LNCAP (cell line): ENCODE measurements around the gene TNN.

Source experiments
- TF ChIP-seq, protein P1 (sequence below): fragments of 450-650 bp; IDR thresholded peaks from 2 replicates; pipeline ENCODE4 v1.5.1; 2017; ENCODE audit warnings: mild to moderate bottlenecking

Gene TNN

DNA sequence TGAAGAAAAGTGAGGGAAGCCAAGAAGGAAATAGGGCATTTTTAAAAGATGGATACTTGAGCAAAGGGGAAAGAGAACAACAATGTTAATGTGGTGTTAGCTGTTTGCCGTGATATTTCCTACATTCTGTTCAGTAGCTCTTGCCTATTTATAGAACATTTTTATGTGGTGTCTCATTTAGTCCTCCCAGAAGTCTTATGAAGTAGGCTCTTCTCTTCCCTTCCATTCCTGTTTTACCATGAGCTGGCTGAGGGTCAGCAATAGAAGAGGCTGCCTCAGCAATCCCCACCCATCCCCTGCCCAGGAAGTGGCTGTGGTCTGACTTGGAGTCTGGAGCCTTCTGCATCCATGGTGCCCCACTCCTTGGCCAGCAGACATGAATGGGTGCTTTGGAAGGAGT is 64.8 kb downstream of the TNN start:
- TF ChIP-seq, protein P1, sequence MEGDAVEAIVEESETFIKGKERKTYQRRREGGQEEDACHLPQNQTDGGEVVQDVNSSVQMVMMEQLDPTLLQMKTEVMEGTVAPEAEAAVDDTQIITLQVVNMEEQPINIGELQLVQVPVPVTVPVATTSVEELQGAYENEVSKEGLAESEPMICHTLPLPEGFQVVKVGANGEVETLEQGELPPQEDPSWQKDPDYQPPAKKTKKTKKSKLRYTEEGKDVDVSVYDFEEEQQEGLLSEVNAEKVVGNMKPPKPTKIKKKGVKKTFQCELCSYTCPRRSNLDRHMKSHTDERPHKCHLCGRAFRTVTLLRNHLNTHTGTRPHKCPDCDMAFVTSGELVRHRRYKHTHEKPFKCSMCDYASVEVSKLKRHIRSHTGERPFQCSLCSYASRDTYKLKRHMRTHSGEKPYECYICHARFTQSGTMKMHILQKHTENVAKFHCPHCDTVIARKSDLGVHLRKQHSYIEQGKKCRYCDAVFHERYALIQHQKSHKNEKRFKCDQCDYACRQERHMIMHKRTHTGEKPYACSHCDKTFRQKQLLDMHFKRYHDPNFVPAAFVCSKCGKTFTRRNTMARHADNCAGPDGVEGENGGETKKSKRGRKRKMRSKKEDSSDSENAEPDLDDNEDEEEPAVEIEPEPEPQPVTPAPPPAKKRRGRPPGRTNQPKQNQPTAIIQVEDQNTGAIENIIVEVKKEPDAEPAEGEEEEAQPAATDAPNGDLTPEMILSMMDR = no peak

DNA sequence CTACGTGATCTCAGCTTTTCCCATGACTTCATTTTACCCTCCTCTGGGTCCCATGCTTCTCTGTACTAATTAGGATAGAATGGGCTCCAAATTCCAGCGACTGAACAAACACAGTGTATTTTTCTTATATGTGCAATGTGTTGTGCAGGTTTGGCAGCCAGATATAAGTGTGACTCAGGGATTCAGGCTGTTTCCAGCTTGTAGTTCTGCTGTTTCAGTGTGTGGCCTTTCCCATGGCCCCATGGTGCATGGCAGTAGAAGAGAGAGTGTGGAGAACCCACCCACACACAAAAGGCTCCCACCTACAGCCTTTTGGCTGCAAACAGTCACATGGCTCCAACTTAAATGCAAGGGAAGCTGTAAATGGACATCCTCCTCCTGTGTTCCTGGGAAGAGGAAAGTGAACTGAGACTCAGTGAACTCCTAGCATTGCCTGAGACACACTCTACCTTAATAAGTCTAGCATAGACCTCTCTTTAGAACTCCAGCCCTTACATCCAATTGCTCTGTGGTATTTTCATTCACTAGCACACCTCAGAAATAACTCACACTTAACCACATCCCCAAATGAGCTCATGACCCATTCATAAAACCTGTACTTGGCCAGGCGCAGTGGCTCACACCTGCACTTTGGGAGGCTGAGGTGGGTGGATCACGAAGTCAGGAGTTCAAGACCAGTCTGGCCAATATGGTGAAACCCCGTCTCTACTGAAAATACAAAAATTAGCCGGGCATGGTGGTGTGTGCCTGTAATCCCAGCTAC is 66.2 kb downstream of the TNN start:
- TF ChIP-seq, protein P1 = no peak

DNA sequence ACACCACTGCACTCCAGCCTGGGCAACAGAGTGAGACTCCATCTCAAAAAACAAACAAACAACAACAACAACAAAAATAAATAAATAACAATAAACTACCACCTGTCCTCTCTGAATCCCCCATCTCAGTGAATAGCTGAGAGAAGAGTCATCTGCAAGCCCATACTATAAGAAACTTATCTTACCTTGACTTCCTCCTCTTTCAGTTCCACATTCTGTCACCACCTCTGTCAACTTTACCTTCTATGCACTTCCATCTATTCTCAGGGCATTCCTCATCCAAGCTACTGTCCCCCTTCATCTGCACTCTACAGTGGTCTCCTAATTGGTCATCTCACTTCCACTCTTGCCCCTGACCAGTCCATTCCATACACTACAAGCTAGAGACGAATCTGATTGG is 66.9 kb downstream of the TNN start:
- TF ChIP-seq, protein P1 = no peak

DNA sequence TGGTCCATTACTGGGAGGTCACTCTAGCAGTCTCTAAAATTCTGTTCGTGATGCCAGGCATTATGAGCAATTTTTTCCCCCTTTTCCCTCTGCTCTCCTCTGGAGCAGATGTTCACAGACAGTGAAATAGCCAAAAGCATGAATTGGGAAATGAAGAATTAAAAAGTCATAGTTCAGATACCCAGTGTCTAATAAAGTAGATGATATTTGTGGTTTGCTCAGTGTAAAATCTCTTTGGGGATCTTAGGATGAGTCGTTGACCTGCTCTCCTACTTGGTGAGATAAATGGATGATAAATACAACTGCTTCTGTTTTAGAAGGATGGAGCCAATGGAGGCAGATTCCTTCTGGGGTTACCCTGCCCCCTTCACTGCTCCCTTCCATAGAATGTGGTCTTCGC is 68.6 kb downstream of the TNN start:
- TF ChIP-seq, protein P1 = no peak

DNA sequence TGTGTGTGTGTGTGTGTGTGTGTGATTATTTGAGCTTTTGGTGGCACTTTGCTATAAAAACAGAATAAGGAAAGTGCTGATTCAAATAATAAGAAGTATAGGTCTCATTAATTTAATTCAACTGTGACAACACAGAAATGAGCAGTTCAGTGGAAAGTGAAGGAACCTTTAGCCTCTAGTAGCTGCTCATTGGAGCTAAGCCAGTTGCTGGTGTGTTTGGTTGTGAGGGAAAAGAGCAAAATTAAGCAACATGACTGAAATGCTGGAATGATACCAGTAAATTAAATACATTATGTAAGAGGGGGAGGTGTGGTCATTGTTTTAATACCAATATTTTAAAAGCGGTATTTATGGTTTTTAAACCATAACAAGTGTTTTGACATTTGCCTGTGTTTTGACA is 69.7 kb downstream of the TNN start:
- TF ChIP-seq, protein P1 = no peak

DNA sequence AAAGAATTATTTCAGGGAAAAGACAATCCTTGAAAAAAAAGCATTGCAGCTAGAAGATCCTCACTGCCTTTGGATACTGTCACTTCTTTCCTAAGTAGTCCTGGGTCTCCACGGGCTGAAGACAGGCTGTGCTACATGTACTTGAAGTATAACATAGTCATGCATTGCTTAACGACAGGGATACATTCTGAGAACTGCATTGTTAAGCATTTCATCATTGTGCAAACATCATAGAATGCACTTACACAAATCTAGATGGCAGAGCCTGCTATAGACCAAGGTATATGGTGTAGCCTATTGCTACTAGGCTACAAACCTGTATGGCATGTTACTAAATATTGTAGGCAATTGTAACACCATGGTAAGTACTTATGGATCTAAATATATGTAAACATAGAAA is 70.9 kb downstream of the TNN start:
- TF ChIP-seq, protein P1 = no peak

DNA sequence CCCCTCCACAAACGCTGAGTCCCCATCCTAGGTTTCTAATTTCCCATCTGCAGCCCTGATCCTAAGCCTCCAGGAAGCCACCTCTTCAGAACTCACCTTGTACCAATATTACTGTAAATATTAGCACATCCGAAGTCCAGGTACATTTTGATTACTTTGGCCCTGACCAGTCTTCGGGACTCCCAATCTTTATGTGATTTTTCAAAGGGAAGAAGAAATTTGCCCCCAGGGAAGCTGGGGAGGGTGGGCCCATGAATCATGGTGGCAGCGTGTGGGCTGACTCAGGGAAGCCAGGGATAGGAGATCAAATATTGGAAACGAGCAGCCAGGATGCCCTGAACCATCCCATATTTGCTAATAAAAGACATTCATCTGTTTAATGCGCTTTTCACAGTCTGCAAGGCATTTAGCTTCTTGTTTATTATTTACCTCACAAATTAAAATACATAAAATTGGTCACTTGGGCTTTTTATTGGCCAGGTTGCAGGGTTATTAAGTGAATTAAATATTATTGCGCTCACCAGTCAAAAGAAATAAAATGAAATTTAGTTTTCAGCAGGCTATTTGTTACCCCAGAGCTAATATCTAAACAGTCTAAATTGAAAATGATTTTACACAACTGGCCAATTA is 78.4 kb downstream of the TNN start:
- TF ChIP-seq, protein P1 = no peak
